ENCODE data around the gene KRTAP10-1. TPM values are rescaled to one million over a fixed set of nuclear protein-coding genes. Genes with fewer than 3 reads are reported as not detected.
A peak's percentile ranks its signal among the peaks of the same experiment; 100 is the strongest.

The KRTAP10-1 gene
- total and polyA plus RNA-seq, 2 of the 13 experiments (the other 11 are each of a cell fraction or from before 2014, with no cell fraction given): not detected

DNA sequence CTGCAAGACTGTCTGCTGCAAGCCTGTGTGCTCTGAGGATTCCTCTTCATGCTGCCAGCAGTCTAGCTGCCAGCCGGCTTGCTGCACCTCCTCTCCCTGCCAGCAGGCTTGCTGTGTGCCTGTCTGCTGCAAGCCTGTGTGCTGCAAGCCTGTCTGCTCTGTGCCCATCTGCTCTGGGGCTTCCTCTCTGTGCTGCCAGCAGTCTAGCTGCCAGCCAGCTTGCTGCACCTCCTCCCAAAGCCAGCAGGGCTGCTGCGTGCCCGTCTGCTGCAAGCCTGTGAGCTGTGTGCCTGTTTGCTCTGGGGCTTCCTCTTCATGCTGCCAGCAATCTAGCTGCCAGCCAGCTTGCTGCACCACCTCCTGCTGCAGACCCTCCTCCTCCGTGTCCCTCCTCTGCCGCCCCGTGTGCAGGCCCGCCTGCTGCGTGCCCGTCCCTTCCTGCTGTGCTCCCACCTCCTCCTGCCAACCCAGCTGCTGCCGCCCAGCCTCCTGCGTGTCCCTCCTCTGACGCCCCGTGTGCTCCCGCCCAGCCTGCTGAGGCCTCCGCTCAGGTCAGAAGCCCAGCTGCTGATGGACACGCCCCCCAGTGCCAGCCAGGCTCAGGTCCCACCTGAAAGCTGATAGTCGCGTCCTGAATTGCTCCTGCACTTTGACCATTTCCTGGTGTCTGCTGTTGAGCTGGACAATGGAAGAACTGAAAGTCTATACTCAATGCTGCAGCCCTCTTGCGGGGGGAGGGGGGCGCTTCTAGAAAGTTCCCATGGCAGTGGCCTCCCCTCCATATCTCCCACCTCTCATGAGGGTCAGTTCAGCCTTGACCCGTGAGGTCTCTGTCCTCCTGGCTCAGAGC lies 34.7 kb upstream of the KRTAP10-1 start (continued):
- no peak for TF ChIP-seq HNRNPH1 (optimal IDR thresholded peaks at IDR 0.05; ENCODE audit: low read depth, low read length)
- TF ChIP-seq CEBPG (CRISPR knock-in tag; IDR thresholded peaks at IDR 0.05): peak; percentile 31; the same call in 1 of the 2 replicates
- TF ChIP-seq ZNF451 (CRISPR knock-in tag; IDR thresholded peaks at IDR 0.05): peak; percentile 54; the same call in 1 of the 2 replicates
- no peak for TF ChIP-seq RORA (CRISPR knock-in tag; IDR thresholded peaks at IDR 0.05)
- no peak for TF ChIP-seq SP1 (IDR thresholded peaks at IDR 0.05)
- no peak; the same call in 1 of the 2 replicates for TF ChIP-seq SP1 (CRISPR knock-in tag; IDR thresholded peaks at IDR 0.05)
- no peak for TF ChIP-seq SMAD9 (CRISPR knock-in tag; IDR thresholded peaks at IDR 0.05)
- no peak for TF ChIP-seq ZSCAN31 (CRISPR knock-in tag; IDR thresholded peaks at IDR 0.05; ENCODE audit: low read depth)
- TF ChIP-seq KDM6A (CRISPR knock-in tag; IDR thresholded peaks at IDR 0.05; ENCODE audit: low read depth): peak; percentile 44; the same call in 1 of the 2 replicates
- 0 out of 2 replicates have a peak, but pooled peaks have one; percentile 19 for TF ChIP-seq ZC3H13 (CRISPR knock-in tag; IDR thresholded peaks at IDR 0.05)
- no peak for TF ChIP-seq ZNF569 (CRISPR knock-in tag; IDR thresholded peaks at IDR 0.05; ENCODE audit: borderline replicate concordance)
- peak; percentile 52; the same call in 1 of the 2 replicates for TF ChIP-seq ARID4A (CRISPR knock-in tag; IDR thresholded peaks at IDR 0.05; ENCODE audit: borderline replicate concordance)
- no peak for TF ChIP-seq ZNF430 (CRISPR knock-in tag; IDR thresholded peaks at IDR 0.05)
- no peak for TF ChIP-seq ZNF335 (CRISPR knock-in tag; IDR thresholded peaks at IDR 0.05)
- no peak for TF ChIP-seq ZNF773 (CRISPR knock-in tag; IDR thresholded peaks at IDR 0.05; ENCODE audit: borderline replicate concordance)
- TF ChIP-seq KDM3A (CRISPR knock-in tag; IDR thresholded peaks at IDR 0.05; ENCODE audit: low read depth): no peak
- TF ChIP-seq GLI4 (CRISPR knock-in tag; IDR thresholded peaks at IDR 0.05; ENCODE audit: borderline replicate concordance): 0 out of 2 replicates have a peak, but pooled peaks have one; percentile 57
- TF ChIP-seq JDP2 (CRISPR knock-in tag; IDR thresholded peaks at IDR 0.05; ENCODE audit: borderline replicate concordance): no peak
- TF ChIP-seq CREB3 (CRISPR knock-in tag; IDR thresholded peaks at IDR 0.05): no peak
- no peak for TF ChIP-seq ZNF12 (CRISPR knock-in tag; IDR thresholded peaks at IDR 0.05)
- TF ChIP-seq ZNF614 (CRISPR knock-in tag; IDR thresholded peaks at IDR 0.05; ENCODE audit: borderline replicate concordance): no peak
- TF ChIP-seq REL (CRISPR knock-in tag; conservative IDR thresholded peaks at IDR 0.05): peak; percentile 54; the same call in 1 of the 2 replicates
- 0 out of 2 replicates have a peak, but pooled peaks have one; percentile 5 for TF ChIP-seq ZNF251 (CRISPR knock-in tag; IDR thresholded peaks at IDR 0.05)
- TF ChIP-seq, protein P1, sequence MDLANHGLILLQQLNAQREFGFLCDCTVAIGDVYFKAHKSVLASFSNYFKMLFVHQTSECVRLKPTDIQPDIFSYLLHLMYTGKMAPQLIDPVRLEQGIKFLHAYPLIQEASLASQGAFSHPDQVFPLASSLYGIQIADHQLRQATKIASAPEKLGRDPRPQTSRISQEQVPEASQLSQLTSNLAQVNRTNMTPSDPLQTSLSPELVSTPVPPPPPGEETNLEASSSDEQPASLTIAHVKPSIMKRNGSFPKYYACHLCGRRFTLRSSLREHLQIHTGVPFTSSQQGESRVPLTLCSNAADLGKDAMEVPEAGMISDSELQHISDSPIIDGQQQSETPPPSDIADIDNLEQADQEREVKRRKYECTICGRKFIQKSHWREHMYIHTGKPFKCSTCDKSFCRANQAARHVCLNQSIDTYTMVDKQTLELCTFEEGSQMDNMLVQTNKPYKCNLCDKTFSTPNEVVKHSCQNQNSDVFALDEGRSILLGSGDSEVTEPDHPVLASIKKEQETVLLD (CRISPR knock-in tag; IDR thresholded peaks at IDR 0.05; ENCODE audit: low read depth): no peak

All from HepG2 (cell line).